HG02981 (cell line): ENCODE results near the gene GUK1.

Experiments
- ATAC-seq: cut with Tn5 transposase; IDR thresholded peaks from one replicate; pipeline ENCODE4 v1.9.1; 2021; ENCODE audit warnings: mild to moderate bottlenecking, moderate library complexity; ENCODE audit not compliant: unreplicated experiment

GUK1 gene

GRCh38 chr1:228148935-228149405, 8.9 kb downstream of the GUK1 start:
- ATAC-seq: no peak

GRCh38 chr1:228149406-228150119, 9.5 kb downstream of the GUK1 start, which contains the start of gene GJC2:
Gene GJC2, plus strand, starts transcription at chr1:228149930. Its CDS starts 7,829 bp downstream, at chr1:228157759.
- no peak for ATAC-seq

- no peak for ATAC-seq
Observed at GRCh38 chr1:228150120-228150460, 10.0 kb downstream of the GUK1 start.

GRCh38 chr1:228150461-228151179, 10.5 kb downstream of the GUK1 start:
- ATAC-seq: no peak

GRCh38 chr1:228151180-228151925, 11.3 kb downstream of the GUK1 start:
- no peak for ATAC-seq

GRCh38 chr1:228152097-228152917, 12.2 kb downstream of the GUK1 start:
- no peak for ATAC-seq

GRCh38 chr1:228152918-228153258, 12.8 kb downstream of the GUK1 start:
- ATAC-seq: no peak

- ATAC-seq: no peak
Observed at GRCh38 chr1:228154021-228154669, 14.1 kb downstream of the GUK1 start.

GRCh38 chr1:228154670-228155571, 14.8 kb downstream of the GUK1 start:
- no peak for ATAC-seq

- ATAC-seq: no peak
Observed at GRCh38 chr1:228155596-228156514, 15.8 kb downstream of the GUK1 start.

GRCh38 chr1:228156515-228156881, 16.4 kb downstream of the GUK1 start:
- ATAC-seq: no peak

GRCh38 chr1:228156941-228157728, 17.1 kb downstream of the GUK1 start:
- no peak for ATAC-seq

- no peak for ATAC-seq
Observed at GRCh38 chr1:228157729-228158126, 17.6 kb downstream of the GUK1 start.

- no peak for ATAC-seq
Observed at GRCh38 chr1:228158151-228159007, 18.3 kb downstream of the GUK1 start.

GRCh38 chr1:228159008-228159665, 19.1 kb downstream of the GUK1 start:
- no peak for ATAC-seq

GRCh38 chr1:228160201-228160761, 20.2 kb downstream of the GUK1 start:
- ATAC-seq: no peak
